Measurements from ENCODE around the gene CD96. TPM values are rescaled to one million over a fixed set of nuclear protein-coding genes. Genes with fewer than 3 reads are reported as not detected.

CD96 gene, protein sequence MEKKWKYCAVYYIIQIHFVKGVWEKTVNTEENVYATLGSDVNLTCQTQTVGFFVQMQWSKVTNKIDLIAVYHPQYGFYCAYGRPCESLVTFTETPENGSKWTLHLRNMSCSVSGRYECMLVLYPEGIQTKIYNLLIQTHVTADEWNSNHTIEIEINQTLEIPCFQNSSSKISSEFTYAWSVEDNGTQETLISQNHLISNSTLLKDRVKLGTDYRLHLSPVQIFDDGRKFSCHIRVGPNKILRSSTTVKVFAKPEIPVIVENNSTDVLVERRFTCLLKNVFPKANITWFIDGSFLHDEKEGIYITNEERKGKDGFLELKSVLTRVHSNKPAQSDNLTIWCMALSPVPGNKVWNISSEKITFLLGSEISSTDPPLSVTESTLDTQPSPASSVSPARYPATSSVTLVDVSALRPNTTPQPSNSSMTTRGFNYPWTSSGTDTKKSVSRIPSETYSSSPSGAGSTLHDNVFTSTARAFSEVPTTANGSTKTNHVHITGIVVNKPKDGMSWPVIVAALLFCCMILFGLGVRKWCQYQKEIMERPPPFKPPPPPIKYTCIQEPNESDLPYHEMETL
- total RNA-seq = 1 to 10 TPM in 1 of 4 donors, under 1 TPM in 3; 0.27 to 2.1 (median 0.72) TPM

GRCh38 chr3:111541911-111542483 lies at the start of gene CD96:
CD96 (plus strand) TSS chr3:111542197; CDS start chr3:111542249, 52 bp downstream.
- H3K4me3 ChIP-seq (ENCODE audit: low read depth, poor library complexity, severe bottlenecking) = no peak within 1 kb of the TSS
- intact Hi-C loops (cut with DNase I; ENCODE audit: low total_unique reads) = no loop called here
- TF ChIP-seq POLR2A (IDR thresholded peaks at IDR 0.05) = no peak
- no peak for TF ChIP-seq CTCF (IDR thresholded peaks at IDR 0.05)
- 42 to 48% methylated on average over 11 of the region's 11 CpGs for WGBS, 2 donors
- DNase-seq (ENCODE audit: low spot score in 2 of 2) = no peak

DNA sequence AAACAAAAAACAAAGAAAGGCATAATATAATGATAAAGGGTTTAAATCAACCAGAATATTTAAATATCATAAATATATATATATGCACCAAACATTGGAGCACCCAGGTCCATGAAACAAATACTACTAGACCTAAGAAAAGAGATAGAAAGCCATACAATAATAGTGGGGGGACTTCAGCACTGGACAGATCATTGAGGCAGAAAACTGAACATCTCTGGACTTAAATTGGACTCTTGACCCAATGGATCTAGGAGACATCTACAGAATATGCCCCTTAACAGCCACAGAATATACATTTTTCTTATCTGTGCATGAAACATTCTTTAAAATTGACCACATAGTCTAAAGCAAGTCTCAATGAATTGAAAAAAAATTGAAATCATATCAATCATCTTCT lies 48.7 kb upstream of the CD96 start:
- TF ChIP-seq POLR2A (IDR thresholded peaks at IDR 0.05) = no peak
- TF ChIP-seq CTCF (IDR thresholded peaks at IDR 0.05) = no peak

GRCh38 chr3:111496894-111497559 lies 45.0 kb upstream of the CD96 start:
- DNase-seq (ENCODE audit: low spot score in 2 of 2) = no peak

More for the DNA sequence above, 48.7 kb upstream of the CD96 start:
- intact Hi-C loops (cut with DNase I; ENCODE audit: low total_unique reads) = no loop called here
- no peak overlapping the region for H3K4me3 ChIP-seq (ENCODE audit: low read depth, poor library complexity, severe bottlenecking)
- no peak for DNase-seq (ENCODE audit: low spot score in 2 of 2)

GRCh38 chr3:111498022-111498421 lies 44.0 kb upstream of the CD96 start:
- H3K4me3 ChIP-seq (ENCODE audit: low read depth, poor library complexity, severe bottlenecking) = no peak overlapping the region
- WGBS, 2 donors = 76 to 90% methylated on average over 3 of the region's 3 CpGs
- DNase-seq (ENCODE audit: low spot score in 2 of 2) = no peak
- TF ChIP-seq CTCF (IDR thresholded peaks at IDR 0.05) = no peak
- intact Hi-C loops (cut with DNase I; ENCODE audit: low total_unique reads) = no loop called here

More at GRCh38 chr3:111496894-111497559, 45.0 kb upstream of the CD96 start:
- intact Hi-C loops (cut with DNase I; ENCODE audit: low total_unique reads) = no loop called here
- WGBS, 2 donors = 94% methylated on average over 13 of the region's 14 CpGs
- TF ChIP-seq POLR2A (IDR thresholded peaks at IDR 0.05) (no peak), CTCF (IDR thresholded peaks at IDR 0.05) (no peak)
- H3K4me3 ChIP-seq (ENCODE audit: low read depth, poor library complexity, severe bottlenecking) = no peak overlapping the region

DNA sequence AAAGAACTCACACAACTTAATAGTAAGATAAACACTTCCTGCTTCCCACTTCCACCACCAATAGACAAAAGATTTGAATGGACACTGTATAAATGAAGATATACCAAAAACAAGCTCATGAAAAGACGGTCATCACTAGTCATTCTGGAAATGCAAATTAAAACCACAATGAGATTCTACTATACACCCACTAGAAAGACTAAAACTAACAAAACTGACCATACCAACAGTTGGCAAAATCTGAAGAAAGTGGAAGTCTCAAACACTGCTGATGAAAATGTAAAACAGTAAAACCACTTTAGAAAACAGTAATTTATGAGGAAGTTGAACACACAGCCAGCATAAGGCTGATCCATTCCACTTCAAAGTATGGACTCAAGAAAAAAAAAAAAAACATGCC lies 35.6 kb upstream of the CD96 start:
- WGBS, 2 donors = 90 to 93% methylated on average over 1 of the region's 1 CpG
- no peak overlapping the region for H3K4me3 ChIP-seq (ENCODE audit: low read depth, poor library complexity, severe bottlenecking)
- intact Hi-C loops (cut with DNase I; ENCODE audit: low total_unique reads) = no loop called here
- TF ChIP-seq POLR2A (IDR thresholded peaks at IDR 0.05) (no peak), CTCF (IDR thresholded peaks at IDR 0.05) (no peak)
- DNase-seq (ENCODE audit: low spot score in 2 of 2) = no peak
